HEK293 (cell line): ENCODE results near the gene CNPY1.

Experiments
- CTCF ChIA-PET: fragments of 350-600 bp; formaldehyde crosslinking; extraction: SDS; loops from one replicate; lab custom pipeline; 2021; ENCODE audit warnings: antibody characterized with exemption; lab: Yijun Ruan, JAX
- POLR2A ChIA-PET: fragments of 300-600 bp; formaldehyde crosslinking; extraction: SDS; loops from one replicate; lab custom pipeline; 2020; ENCODE audit warnings: antibody characterized with exemption, inconsistent platforms; lab: Yijun Ruan, JAX
- H3K27ac ChIP-seq: fragments of 200-500 bp; sonication (Bioruptor generic); 2 replicates; pipeline ENCODE4 v1.5.1; 2014; ENCODE audit warnings: low read depth, low read length, control low read depth, inconsistent platforms; ENCODE audit errors: extremely low read depth
- H3K36me3 ChIP-seq, 2 experiments: fragments of 200-500 bp in 1 of 2; sonication (Bioruptor generic) in 1 of 2; 1 replicate in 1 of 2; 2 replicates in 1 of 2; pipeline ENCODE4 v1.5.1; 2014 to 2017; ENCODE audit warnings: inconsistent platforms in 2 of 2, low read length in 2 of 2; ENCODE audit not compliant: control insufficient read depth in 2 of 2, insufficient read depth in 1 of 2
- H3K4me1 ChIP-seq: fragments of 200-500 bp; sonication (Bioruptor generic); 2 replicates; pipeline ENCODE4 v1.5.1; 2014; ENCODE audit warnings: mild to moderate bottlenecking, low read length, inconsistent platforms; ENCODE audit not compliant: control insufficient read depth, insufficient read depth
- H3K4me3 ChIP-seq: 2 replicates; pipeline ENCODE4 v1.5.1; 2011; ENCODE audit warnings: low read depth, mild to moderate bottlenecking, control low read depth, low read length, moderate library complexity
- H3K9me3 ChIP-seq: fragments of 200-500 bp; sonication (Bioruptor generic); 2 replicates; pipeline ENCODE4 v1.5.1; 2014; ENCODE audit warnings: low read depth, low read length, inconsistent platforms; ENCODE audit not compliant: control insufficient read depth, insufficient read depth
- PRDM4 ChIP-seq: fragments of 450-650 bp; formaldehyde crosslinking; IDR thresholded peaks from 2 replicates; pipeline ENCODE4 v1.5.1; 2017; ENCODE audit warnings: missing biosample characterization, missing genetic modification characterization
- SCRT2 ChIP-seq: fragments of 450-650 bp; formaldehyde crosslinking; IDR thresholded peaks from 2 replicates; pipeline ENCODE4 v1.5.1; 2016; ENCODE audit warnings: missing biosample characterization, missing genetic modification characterization
- SP2 ChIP-seq: fragments of 450-650 bp; formaldehyde crosslinking; IDR thresholded peaks from 2 replicates; pipeline ENCODE4 v1.5.1; 2016; ENCODE audit warnings: missing biosample characterization, missing genetic modification characterization
- ZBTB7A ChIP-seq: fragments of 450-650 bp; formaldehyde crosslinking; IDR thresholded peaks from 2 replicates; pipeline ENCODE4 v1.5.1; 2016; ENCODE audit warnings: low read depth, missing biosample characterization, missing genetic modification characterization
- ZNF19 ChIP-seq: fragments of 450-650 bp; formaldehyde crosslinking; IDR thresholded peaks from 2 replicates; pipeline ENCODE4; 2016; ENCODE audit warnings: missing biosample characterization, missing genetic modification characterization, low read depth
- ZNF202 ChIP-seq: fragments of 450-650 bp; formaldehyde crosslinking; IDR thresholded peaks from 2 replicates; pipeline ENCODE4 v1.5.1; 2016; ENCODE audit warnings: missing biosample characterization, missing genetic modification characterization, borderline replicate concordance
- ZNF341 ChIP-seq: fragments of 450-650 bp; formaldehyde crosslinking; IDR thresholded peaks from 2 replicates; pipeline ENCODE4; 2016; ENCODE audit warnings: low read depth, missing biosample characterization, missing genetic modification characterization
- ZNF580 ChIP-seq: fragments of 450-650 bp; formaldehyde crosslinking; IDR thresholded peaks from 2 replicates; pipeline ENCODE4 v1.5.1; 2016; ENCODE audit warnings: missing biosample characterization, missing genetic modification characterization
- ZNF747 ChIP-seq: fragments of 450-650 bp; formaldehyde crosslinking; IDR thresholded peaks from 2 replicates; pipeline ENCODE4 v1.5.1; 2016; ENCODE audit warnings: missing biosample characterization, missing genetic modification characterization
- TF ChIP-seq, protein P1 (sequence below): fragments of 450-650 bp; formaldehyde crosslinking; IDR thresholded peaks from 2 replicates; pipeline ENCODE4 v1.5.1; 2016; ENCODE audit warnings: missing biosample characterization, missing genetic modification characterization, low read depth

Gene CNPY1

DNA sequence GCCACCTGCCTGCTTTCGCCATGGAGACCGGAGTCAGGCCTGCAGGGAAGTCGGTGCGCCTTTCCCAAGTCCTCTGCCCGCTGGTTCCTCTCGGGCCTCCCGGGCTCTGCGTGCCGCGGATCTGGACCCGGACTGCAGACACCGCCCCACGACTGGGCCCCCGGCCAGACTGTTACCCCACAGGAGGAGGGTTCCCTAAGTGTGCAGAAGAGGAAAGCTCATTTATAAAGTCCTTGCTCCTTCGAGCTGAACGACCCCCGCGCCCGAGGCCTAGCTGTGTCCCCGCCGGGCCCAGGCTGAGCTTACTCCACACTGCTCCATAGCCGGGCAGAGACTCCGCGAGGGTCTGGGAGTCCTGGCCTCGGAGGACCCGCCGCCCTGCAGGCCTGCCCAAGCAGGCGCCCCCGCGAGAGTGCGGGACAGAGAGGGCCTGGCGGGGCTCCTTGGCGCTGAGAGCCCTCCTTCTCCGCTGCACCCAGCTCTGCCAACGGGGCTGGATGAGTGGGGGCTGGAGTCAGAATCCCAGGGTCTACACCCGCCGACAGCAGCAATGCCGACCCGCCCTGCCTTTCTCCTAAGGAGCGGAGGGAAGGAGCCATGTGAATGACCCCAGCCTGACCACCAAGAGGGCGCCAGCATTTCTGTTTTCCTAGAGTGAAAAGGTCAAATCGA lies 80.1 kb downstream of the CNPY1 start:
- CTCF ChIA-PET = no interaction called here
- POLR2A ChIA-PET = no interaction called here
- H3K4me1 ChIP-seq = no peaks in the 10 kb centered on the region; the same call in 1 of the 2 replicates
- H3K4me3 ChIP-seq = no peak overlapping the region
- no peak overlapping the region for H3K27ac ChIP-seq
- no peaks in the 10 kb centered on the region for H3K9me3 ChIP-seq
- peaks cover 0 to 41% of the 10 kb centered on the region in 2 experiments; a peak in 1 of 3 replicates for H3K36me3 ChIP-seq
- peak; percentile 91 for TF ChIP-seq ZNF202 (tag by site-specific recombination)
- TF ChIP-seq SP2 = no peak

- no peak for TF ChIP-seq ZNF747 (tag by site-specific recombination)
- TF ChIP-seq ZNF341 (tag by site-specific recombination) = 0 out of 2 replicates have a peak, but pooled peaks have one; percentile 11
- peak; percentile 83 for TF ChIP-seq ZNF580 (tag by site-specific recombination)
- TF ChIP-seq ZNF19 (tag by site-specific recombination) = no peak
- TF ChIP-seq, protein P1, sequence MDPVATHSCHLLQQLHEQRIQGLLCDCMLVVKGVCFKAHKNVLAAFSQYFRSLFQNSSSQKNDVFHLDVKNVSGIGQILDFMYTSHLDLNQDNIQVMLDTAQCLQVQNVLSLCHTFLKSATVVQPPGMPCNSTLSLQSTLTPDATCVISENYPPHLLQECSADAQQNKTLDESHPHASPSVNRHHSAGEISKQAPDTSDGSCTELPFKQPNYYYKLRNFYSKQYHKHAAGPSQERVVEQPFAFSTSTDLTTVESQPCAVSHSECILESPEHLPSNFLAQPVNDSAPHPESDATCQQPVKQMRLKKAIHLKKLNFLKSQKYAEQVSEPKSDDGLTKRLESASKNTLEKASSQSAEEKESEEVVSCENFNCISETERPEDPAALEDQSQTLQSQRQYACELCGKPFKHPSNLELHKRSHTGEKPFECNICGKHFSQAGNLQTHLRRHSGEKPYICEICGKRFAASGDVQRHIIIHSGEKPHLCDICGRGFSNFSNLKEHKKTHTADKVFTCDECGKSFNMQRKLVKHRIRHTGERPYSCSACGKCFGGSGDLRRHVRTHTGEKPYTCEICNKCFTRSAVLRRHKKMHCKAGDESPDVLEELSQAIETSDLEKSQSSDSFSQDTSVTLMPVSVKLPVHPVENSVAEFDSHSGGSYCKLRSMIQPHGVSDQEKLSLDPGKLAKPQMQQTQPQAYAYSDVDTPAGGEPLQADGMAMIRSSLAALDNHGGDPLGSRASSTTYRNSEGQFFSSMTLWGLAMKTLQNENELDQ (tag by site-specific recombination) = no peak
- no peak for TF ChIP-seq PRDM4
- ChIA-PET CTCF (interaction anchor here (0.6 kb wide), 1 partner anchor 110 kb away, joined by 3 read pairs; no protein-coding TSS in a partner anchor), POLR2A (no interaction called here)
- Histone ChIP-seq H3K9me3 (no peaks in the 10 kb centered on the region), H3K27ac (no peak overlapping the region), H3K4me1 (no peaks in the 10 kb centered on the region; the same call in 1 of the 2 replicates), H3K4me3 (no peak overlapping the region), H3K36me3 (peaks cover 0 to 46% of the 10 kb centered on the region in 2 experiments; a peak in 1 of 3 replicates)
Observed at GRCh38 chr7:155465761-155466141, 80.6 kb downstream of the CNPY1 start.

DNA sequence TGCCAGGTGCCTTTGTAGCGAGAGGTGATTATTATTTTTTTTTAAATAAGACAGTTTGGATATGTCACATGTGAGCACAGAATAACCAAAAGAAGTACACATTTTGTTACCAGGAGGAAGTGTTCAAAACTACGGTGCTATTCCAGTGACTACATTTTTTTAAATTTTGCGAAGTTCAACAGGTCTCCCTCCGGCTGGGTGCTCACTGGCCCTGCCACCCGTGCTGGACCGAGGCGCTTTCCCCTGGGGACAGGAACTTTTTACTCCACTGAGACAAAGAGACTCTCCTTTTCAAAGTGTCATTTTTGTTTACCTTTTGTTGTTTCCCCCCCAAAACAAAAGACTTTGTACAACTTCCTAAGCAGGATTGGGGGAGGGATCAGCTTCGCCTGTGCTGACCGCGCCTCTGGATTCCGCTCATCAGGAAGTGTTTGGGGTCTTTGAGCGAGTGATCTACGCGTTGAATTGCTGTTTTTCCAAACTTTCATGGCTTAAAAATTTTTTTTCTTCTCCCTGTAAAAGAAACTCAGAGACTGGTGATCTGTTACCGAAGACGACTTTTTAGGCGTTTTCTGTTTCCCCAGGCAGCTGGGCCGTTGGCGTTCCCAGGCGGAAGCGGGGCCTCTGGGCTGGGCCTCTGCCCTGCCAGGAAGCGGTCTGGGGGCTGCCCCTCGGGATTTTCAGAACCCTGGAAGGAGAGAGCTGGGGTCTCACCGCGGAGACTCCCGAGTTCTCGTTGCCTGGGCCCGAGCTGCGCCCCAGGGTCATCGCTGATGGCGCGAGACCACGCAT lies 81.2 kb downstream of the CNPY1 start:
- ChIA-PET POLR2A (no interaction called here), CTCF (interaction anchor here (0.6 kb wide), 1 partner anchor 109 kb away, joined by 3 read pairs; no protein-coding TSS in a partner anchor)
- TF ChIP-seq SCRT2 (tag by site-specific recombination) (peak; percentile 43; the same call in 1 of the 2 replicates), ZBTB7A (tag by site-specific recombination) (no peak)

More for the DNA sequence above, 81.2 kb downstream of the CNPY1 start:
- no peak overlapping the region for H3K27ac ChIP-seq
- H3K4me1 ChIP-seq = no peaks in the 10 kb centered on the region; the same call in 1 of the 2 replicates
- H3K9me3 ChIP-seq = no peaks in the 10 kb centered on the region
- peaks cover 0 to 49% of the 10 kb centered on the region in 2 experiments; a peak in 1 of 3 replicates for H3K36me3 ChIP-seq
- H3K4me3 ChIP-seq = no peak overlapping the region
